IMR-90 (cell line): ENCODE measurements around the gene XCR1. TPM values are rescaled to one million over a fixed set of nuclear protein-coding genes. Genes with fewer than 3 reads are reported as not detected.

ENCODE experiments used
- ATAC-seq: fragments of 200-7000 bp; cut with Tn5 transposase; 2 replicates; pipeline ENCODE4 v1.9.1; 2020; ENCODE audit warnings: low read depth, mild to moderate bottlenecking, moderate library complexity
- BruUV-seq: library from RNA; stranded (reverse); fragments of 400-500 nt; replicated peaks from 2 replicates; lab custom pipeline; 2021; lab: Mats Ljungman, UMichigan
- CTCF ChIA-PET: fragments of 300-600 bp; formaldehyde crosslinking; extraction: SDS; loops from one replicate; lab custom pipeline; 2021; ENCODE audit warnings: antibody characterized with exemption; lab: Yijun Ruan, JAX
- POLR2A ChIA-PET: fragments of 300-600 bp; sonication (Branson Sonifier 250); formaldehyde crosslinking; loops from one replicate; lab custom pipeline; 2022; ENCODE audit warnings: antibody characterized with exemption; ENCODE audit not compliant: unreplicated experiment; lab: Charles Lee
- DNase-seq: peaks from one replicate; pipeline ENCODE4 v3.0.0; 2013
- H2AFZ ChIP-seq: replicated peaks from 2 replicates; pipeline ENCODE3; 2013; ENCODE audit warnings: low read length, mild to moderate bottlenecking; ENCODE audit not compliant: poor library complexity
- H2AK5ac ChIP-seq: 2 replicates; pipeline ENCODE4 v1.6.1; 2013; ENCODE audit warnings: low read depth, low read length, inconsistent platforms
- H2AK9ac ChIP-seq: replicated peaks from 2 replicates; pipeline ENCODE3; 2013; ENCODE audit warnings: mild to moderate bottlenecking, low read depth, low read length, moderate library complexity; ENCODE audit not compliant: poor library complexity
- H2BK120ac ChIP-seq: 2 replicates; pipeline ENCODE4 v1.6.1; 2013; ENCODE audit warnings: low read depth, low read length, inconsistent platforms
- H2BK15ac ChIP-seq: 3 replicates; pipeline ENCODE4 v1.6.1; 2013; ENCODE audit warnings: low read depth, low read length, inconsistent platforms
- H2BK20ac ChIP-seq: 2 replicates; pipeline ENCODE4 v1.6.1; 2013; ENCODE audit warnings: low read depth, mild to moderate bottlenecking, inconsistent platforms, low read length, moderate library complexity
- H2BK5ac ChIP-seq: 2 replicates; pipeline ENCODE4 v1.6.1; 2013; ENCODE audit warnings: mild to moderate bottlenecking, low read depth, low read length, inconsistent platforms; ENCODE audit not compliant: poor library complexity, severe bottlenecking
- H3K14ac ChIP-seq: replicated peaks from 2 replicates; pipeline ENCODE4 v1.6.1; 2013; ENCODE audit warnings: low read depth, low read length, inconsistent platforms
- H3K18ac ChIP-seq: 2 replicates; pipeline ENCODE4 v1.6.1; 2013; ENCODE audit warnings: low read depth, low read length, control low read depth
- H3K23ac ChIP-seq: 2 replicates; pipeline ENCODE4 v1.6.1; 2013; ENCODE audit warnings: low read depth, low read length, inconsistent platforms
- H3K27ac ChIP-seq: 2 replicates; pipeline ENCODE4 v1.5.1; 2013; ENCODE audit warnings: mild to moderate bottlenecking, control low read depth, low read length; ENCODE audit not compliant: insufficient read depth
- H3K27me3 ChIP-seq: 2 replicates; pipeline ENCODE4 v1.6.1; 2013; ENCODE audit warnings: low read length; ENCODE audit not compliant: control insufficient read depth, insufficient read depth
- H3K36me3 ChIP-seq: 2 replicates; pipeline ENCODE4 v1.6.1; 2013; ENCODE audit warnings: low read length, mixed read lengths; ENCODE audit not compliant: control insufficient read depth, insufficient read depth
- H3K4ac ChIP-seq: 2 replicates; pipeline ENCODE4 v1.6.1; 2013; ENCODE audit warnings: low read depth, low read length, inconsistent platforms
- H3K4me1 ChIP-seq: 2 replicates; pipeline ENCODE4 v1.6.1; 2013; ENCODE audit warnings: low read length, mixed read lengths; ENCODE audit not compliant: control insufficient read depth, insufficient read depth
- H3K4me2 ChIP-seq: 2 replicates; pipeline ENCODE4 v1.6.1; 2013; ENCODE audit warnings: low read depth, mild to moderate bottlenecking, control low read depth, low read length, moderate library complexity
- H3K4me3 ChIP-seq: 2 replicates; pipeline ENCODE4 v1.5.1; 2013; ENCODE audit warnings: low read depth, mild to moderate bottlenecking, control low read depth, low read length, moderate library complexity; ENCODE audit not compliant: insufficient read depth
- H3K56ac ChIP-seq: 2 replicates; pipeline ENCODE4 v1.6.1; 2013; ENCODE audit warnings: low read length, inconsistent platforms; ENCODE audit not compliant: insufficient read depth; ENCODE audit errors: extremely low read depth
- H3K79me1 ChIP-seq, 2 experiments: 2 replicates each; pipeline ENCODE4 v1.6.1; 2013; ENCODE audit warnings: low read length in 2 of 2, inconsistent platforms in 1 of 2, low read depth in 1 of 2
- H3K9ac ChIP-seq: 2 replicates; pipeline ENCODE4 v1.6.1; 2013; ENCODE audit warnings: low read depth, low read length, control low read depth
- H3K9me1 ChIP-seq: 2 replicates; pipeline ENCODE4 v1.6.1; 2013; ENCODE audit warnings: low read length, inconsistent platforms; ENCODE audit not compliant: insufficient read depth
- H3K9me3 ChIP-seq: 2 replicates; pipeline ENCODE4 v1.6.1; 2013; ENCODE audit warnings: low read length; ENCODE audit not compliant: control insufficient read depth, insufficient read depth
- H4K20me1 ChIP-seq: 2 replicates; pipeline ENCODE4 v1.6.1; 2013; ENCODE audit warnings: low read length, inconsistent platforms; ENCODE audit not compliant: insufficient read depth
- H4K5ac ChIP-seq: 2 replicates; pipeline ENCODE4 v1.6.1; 2013; ENCODE audit warnings: mild to moderate bottlenecking, low read depth, low read length, control low read depth
- H4K8ac ChIP-seq, 2 experiments: 2 replicates each; pipeline ENCODE4 v1.6.1; 2013; ENCODE audit warnings: low read depth in 2 of 2, low read length in 2 of 2, control low read depth in 1 of 2, inconsistent platforms in 1 of 2
- H4K91ac ChIP-seq: 2 replicates; pipeline ENCODE4 v1.6.1; 2013; ENCODE audit warnings: low read depth, low read length, inconsistent platforms; ENCODE audit not compliant: insufficient read depth
- BHLHE40 ChIP-seq: fragments of 150-350 bp; IDR thresholded peaks from 2 replicates; pipeline ENCODE4 v1.6.1; 2016; ENCODE audit warnings: mild to moderate bottlenecking, low read depth, low read length
- MAFK ChIP-seq: IDR thresholded peaks from 2 replicates; pipeline ENCODE4 v1.6.1; 2012; ENCODE audit warnings: low read depth, low read length, improper control_type of control experiment
- MXI1 ChIP-seq: IDR thresholded peaks from 2 replicates; pipeline ENCODE4 v1.6.1; 2012; ENCODE audit warnings: low read depth, mild to moderate bottlenecking, low read length, moderate library complexity, borderline replicate concordance
- POLR2A ChIP-seq: IDR thresholded peaks from 2 replicates; pipeline ENCODE4 v1.6.1; 2012; ENCODE audit warnings: mild to moderate bottlenecking, low read depth, low read length
- RFX5 ChIP-seq: IDR thresholded peaks from 2 replicates; pipeline ENCODE4 v1.8.0; 2012; ENCODE audit warnings: low read depth, mild to moderate bottlenecking, low read length, moderate library complexity
- SMC3 ChIP-seq: fragments of 150-350 bp; IDR thresholded peaks from 2 replicates; pipeline ENCODE4 v1.6.1; 2016; ENCODE audit warnings: low read depth, mild to moderate bottlenecking, antibody characterized with exemption, low read length, moderate library complexity
- WGBS, 2 experiments: methylation state at CpG; one replicate each; pipeline versions ENCODE4 v1.1.5 to v1.1.7; 2013; ENCODE audit warnings: missing lambda C conversion rate in 2 of 2; ENCODE audit not compliant: insufficient read length in 1 of 2; ENCODE audit errors: extremely low coverage in 2 of 2; 5-methylcytosine and 5-hydroxymethylcytosine counted together
- dilution Hi-C: fragments of 300-500 bp; cut with HindIII; formaldehyde crosslinking; loops from one replicate; pipeline ENCODE4 v1.14.3; 2018; ENCODE audit warnings: low sequenced_read_pairs; ENCODE audit not compliant: unreplicated experiment
- in situ Hi-C: fragments of 300-500 bp; cut with MboI; formaldehyde crosslinking; loops from 3 replicates; pipeline ENCODE4 v1.14.3; 2019; ENCODE audit warnings: low sequenced_read_pairs, inconsistent platforms, mixed read lengths
- intact Hi-C: fragments of 100-400 bp; cut with micrococcal nuclease; formaldehyde crosslinking; loops from 2 replicates; pipeline ENCODE4 v1.10.0; 2022
- polyA plus RNA-seq, 3 experiments: library from polyadenylated mRNA; depleted of rRNA; stranded (reverse); fragments of >200 nt; gene quantifications; 2 replicates each; pipeline ENCODE4 v1.2.3, GENCODE V29; 2012; ENCODE audit warnings: low replicate concordance in 1 of 3
- total RNA-seq: library from RNA; depleted of rRNA; stranded (reverse); fragments of >200 nt; gene quantifications from 2 replicates; pipeline ENCODE4 v1.2.3, GENCODE V29; 2012
- TF ChIP-seq, protein P1 (sequence below): fragments of 150-350 bp; IDR thresholded peaks from 2 replicates; pipeline ENCODE4 v1.6.1; 2016; ENCODE audit warnings: low read depth, mild to moderate bottlenecking, low read length, moderate library complexity, borderline replicate concordance

Gene XCR1
- total and polyA plus RNA-seq, 2 of the 4 experiments (the other 2 are of a cell fraction), result not detected

DNA sequence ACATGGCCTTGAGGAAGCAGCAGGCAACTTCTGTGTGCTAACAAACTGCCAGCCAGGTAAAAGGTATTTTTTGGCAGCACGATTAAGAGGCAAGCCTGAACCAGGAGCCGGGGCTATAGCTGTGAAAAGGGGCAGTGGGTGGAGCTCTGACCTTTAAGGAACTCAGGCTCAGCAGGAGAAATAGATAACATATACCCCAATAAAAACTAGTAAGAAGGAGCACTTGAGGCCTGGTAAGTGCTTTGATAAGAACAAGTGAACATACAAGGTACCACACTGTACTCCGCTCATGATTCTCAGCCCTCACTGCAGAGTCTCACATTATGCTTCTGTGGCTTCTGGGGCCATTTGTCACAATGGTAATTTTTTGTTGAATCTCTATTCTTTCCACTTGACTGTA, 37.1 kb downstream of the XCR1 start:
- ChIA-PET POLR2A (no interaction called here), CTCF (no interaction called here)
- Histone ChIP-seq H2BK120ac (peak overlapping the region; percentile 88), H3K27ac (no peak overlapping the region), H4K91ac (peak overlapping the region; percentile 23; the same call in 1 of the 2 replicates), H2AK9ac (no peak overlapping the region), H3K9me3 (no peaks in the 10 kb centered on the region), H3K23ac (no peak overlapping the region; the same call in 1 of the 2 replicates), H3K4me2 (no peak overlapping the region), H3K4ac (peak overlapping the region; percentile 19; the same call in 1 of the 2 replicates), H3K9ac (no peak overlapping the region), H2BK15ac (peak overlapping the region; percentile 7; the same call in 1 of the 3 replicates), H3K4me1 (peaks cover 48% of the 10 kb centered on the region), H3K56ac (no peak overlapping the region), H2BK20ac (peak overlapping the region; percentile 19; the same call in 1 of the 2 replicates), H3K27me3 (no peaks in the 10 kb centered on the region), H4K20me1 (peaks cover 11% of the 10 kb centered on the region), H3K14ac (no peak overlapping the region), H4K8ac (no peak overlapping the region), H3K9me1 (peaks cover 60% of the 10 kb centered on the region), H2BK5ac (no peak overlapping the region), H3K36me3 (no peaks in the 10 kb centered on the region), H4K5ac (no peak overlapping the region), H2AFZ (no peak overlapping the region), H3K79me1 (peaks cover 31 to 87% of the 10 kb centered on the region in 2 experiments), H2AK5ac (peak overlapping the region; percentile 23; the same call in 1 of the 2 replicates), H3K4me3 (no peak overlapping the region), H3K18ac (no peak overlapping the region)
- intact Hi-C loops, result no loop called here
- no TSS peak for BruUV-seq
- DNase-seq, result no peak
- TF ChIP-seq, protein P1, sequence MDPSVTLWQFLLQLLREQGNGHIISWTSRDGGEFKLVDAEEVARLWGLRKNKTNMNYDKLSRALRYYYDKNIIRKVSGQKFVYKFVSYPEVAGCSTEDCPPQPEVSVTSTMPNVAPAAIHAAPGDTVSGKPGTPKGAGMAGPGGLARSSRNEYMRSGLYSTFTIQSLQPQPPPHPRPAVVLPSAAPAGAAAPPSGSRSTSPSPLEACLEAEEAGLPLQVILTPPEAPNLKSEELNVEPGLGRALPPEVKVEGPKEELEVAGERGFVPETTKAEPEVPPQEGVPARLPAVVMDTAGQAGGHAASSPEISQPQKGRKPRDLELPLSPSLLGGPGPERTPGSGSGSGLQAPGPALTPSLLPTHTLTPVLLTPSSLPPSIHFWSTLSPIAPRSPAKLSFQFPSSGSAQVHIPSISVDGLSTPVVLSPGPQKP, result no peak
- TF ChIP-seq BHLHE40 (no peak), POLR2A (no peak), MXI1 (no peak), RFX5 (no peak), SMC3 (no peak), MAFK (no peak)
- ATAC-seq, result no peak
- no CpG with 5 or more reads among the region's 3 CpGs for WGBS, 2 experiments
- dilution Hi-C loops, result no loop called here
- in situ Hi-C loops, result no loop called here
